AG04450 (cell line): ENCODE results near the gene TOPAZ1. TPM values are rescaled to one million over a fixed set of nuclear protein-coding genes. Genes with fewer than 3 reads are reported as not detected.

Experiments
- CTCF ChIA-PET: fragments of 300-600, 350-600 bp; formaldehyde crosslinking; extraction: SDS; loops from one replicate; lab custom pipeline; 2022; ENCODE audit warnings: antibody characterized with exemption, inconsistent platforms; lab: Charles Lee
- POLR2A ChIA-PET: fragments of 350-600 bp; formaldehyde crosslinking; extraction: SDS; loops from one replicate; lab custom pipeline; 2021; ENCODE audit warnings: antibody characterized with exemption, inconsistent platforms; lab: Yijun Ruan, JAX
- DNase-seq: peaks from one replicate; pipeline ENCODE4 v3.0.0-alpha.2; 2011; ENCODE audit warnings: low read depth, low spot score
- H3K27ac ChIP-seq: one replicate; pipeline ENCODE4 v1.5.1; 2012; ENCODE audit warnings: low read depth, low read length, control low read depth
- H3K27me3 ChIP-seq: one replicate; pipeline ENCODE4 v1.6.0; 2012; ENCODE audit warnings: low read length; ENCODE audit not compliant: control insufficient read depth, insufficient read depth
- H3K4me3 ChIP-seq: 2 replicates; pipeline ENCODE4 v1.5.1; 2011; ENCODE audit warnings: mild to moderate bottlenecking, low read depth, low read length, control low read depth
- H3K9me3 ChIP-seq: 2 replicates; pipeline ENCODE4 v1.5.1; 2012; ENCODE audit warnings: low read length; ENCODE audit not compliant: control insufficient read depth, insufficient read depth
- CTCF ChIP-seq: IDR thresholded peaks from 2 replicates; pipeline ENCODE4 v1.5.1; 2011; ENCODE audit warnings: low read depth, low read length, control low read depth, inconsistent platforms
- polyA plus RNA-seq: library from polyadenylated mRNA; depleted of rRNA; stranded (reverse); fragments of >200 nt; gene quantifications from 2 replicates; pipeline ENCODE4 v1.2.3, GENCODE V29; 2011

TOPAZ1 gene
- polyA plus RNA-seq, 1 experiment: not detected

- CTCF ChIA-PET: no interaction called here
- no peak overlapping the region for H3K4me3 ChIP-seq
- TF ChIP-seq CTCF: no peak
- POLR2A ChIA-PET: no interaction called here
- H3K27ac ChIP-seq: no peak overlapping the region
- no peak for DNase-seq
- H3K27me3 ChIP-seq: no peaks in the 10 kb centered on the region
- H3K9me3 ChIP-seq: no peaks in the 10 kb centered on the region
Measured at GRCh38 chr3:44318891-44319311, 77.2 kb downstream of the TOPAZ1 start.

- Histone ChIP-seq H3K27me3 (no peaks in the 10 kb centered on the region), H3K27ac (no peak overlapping the region), H3K4me3 (no peak overlapping the region), H3K9me3 (no peaks in the 10 kb centered on the region)
- no peak for DNase-seq
- ChIA-PET CTCF (interaction anchor here (1.3 to 4.0 kb wide), 3 partner anchors 8 to 212 kb away, joined by 4 to 30 read pairs (median 11); partner anchors contain the start of gene TCAIM), POLR2A (no interaction called here)
- no peak for TF ChIP-seq CTCF
Measured at GRCh38 chr3:44321335-44321734, 79.6 kb downstream of the TOPAZ1 start.

- peak; percentile 91 for TF ChIP-seq CTCF
- no peaks in the 10 kb centered on the region for H3K27me3 ChIP-seq
- POLR2A ChIA-PET: no interaction called here
- no peak overlapping the region for H3K27ac ChIP-seq
- no peaks in the 10 kb centered on the region for H3K9me3 ChIP-seq
- CTCF ChIA-PET: interaction anchor here (0.7 to 4.0 kb wide), 11 partner anchors 8 to 210 kb away, joined by 3 to 30 read pairs (median 4); partner anchors contain the start of gene TCAIM
- DNase-seq: peak; percentile 26
- no peak overlapping the region for H3K4me3 ChIP-seq
Measured at GRCh38 chr3:44323341-44323955, 81.8 kb downstream of the TOPAZ1 start.

GRCh38 chr3:44324584-44324983, 82.9 kb downstream of the TOPAZ1 start:
- CTCF ChIA-PET: interaction anchor here (0.6 to 4.0 kb wide), 6 partner anchors 13 to 474 kb away, joined by 3 to 30 read pairs (median 4); partner anchors contain the start of gene TCAIM

More at GRCh38 chr3:44324584-44324983, 82.9 kb downstream of the TOPAZ1 start:
- DNase-seq: no peak
- no peak overlapping the region for H3K27ac ChIP-seq
- no peaks in the 10 kb centered on the region for H3K9me3 ChIP-seq
- H3K27me3 ChIP-seq: no peaks in the 10 kb centered on the region
- POLR2A ChIA-PET: no interaction called here
- no peak for TF ChIP-seq CTCF
- H3K4me3 ChIP-seq: no peak overlapping the region
